Activated T-cell treated with anti-CD3 and anti-CD28 coated beads, Interleukin-2, amount 50 U/mL, for 24 hours (primary cell): ENCODE data around the gene TSTD2.

ENCODE experiments used
- DNase-seq: peaks from one replicate; pipeline ENCODE4 v3.0.0-alpha.2; 2020
- H3K27ac Mint-ChIP-seq: 2 replicates; pipeline ENCODE4 v1.8.0; 2020; ENCODE audit warnings: mild to moderate bottlenecking, mixed read lengths
- H3K27me3 Mint-ChIP-seq: 2 replicates; pipeline ENCODE4 v1.8.0; 2020; ENCODE audit warnings: mixed read lengths
- H3K36me3 Mint-ChIP-seq: 2 replicates; pipeline ENCODE4 v1.8.0; 2020; ENCODE audit warnings: low read depth, mixed read lengths
- H3K4me1 Mint-ChIP-seq: 2 replicates; pipeline ENCODE4 v1.8.0; 2020; ENCODE audit warnings: low read depth, mixed read lengths
- H3K4me3 Mint-ChIP-seq: 2 replicates; pipeline ENCODE4 v1.8.0; 2020; ENCODE audit warnings: mild to moderate bottlenecking, moderate library complexity, mixed read lengths
- H3K9me3 Mint-ChIP-seq: 2 replicates; pipeline ENCODE4 v1.8.0; 2020; ENCODE audit warnings: mixed read lengths

The TSTD2 gene

DNA sequence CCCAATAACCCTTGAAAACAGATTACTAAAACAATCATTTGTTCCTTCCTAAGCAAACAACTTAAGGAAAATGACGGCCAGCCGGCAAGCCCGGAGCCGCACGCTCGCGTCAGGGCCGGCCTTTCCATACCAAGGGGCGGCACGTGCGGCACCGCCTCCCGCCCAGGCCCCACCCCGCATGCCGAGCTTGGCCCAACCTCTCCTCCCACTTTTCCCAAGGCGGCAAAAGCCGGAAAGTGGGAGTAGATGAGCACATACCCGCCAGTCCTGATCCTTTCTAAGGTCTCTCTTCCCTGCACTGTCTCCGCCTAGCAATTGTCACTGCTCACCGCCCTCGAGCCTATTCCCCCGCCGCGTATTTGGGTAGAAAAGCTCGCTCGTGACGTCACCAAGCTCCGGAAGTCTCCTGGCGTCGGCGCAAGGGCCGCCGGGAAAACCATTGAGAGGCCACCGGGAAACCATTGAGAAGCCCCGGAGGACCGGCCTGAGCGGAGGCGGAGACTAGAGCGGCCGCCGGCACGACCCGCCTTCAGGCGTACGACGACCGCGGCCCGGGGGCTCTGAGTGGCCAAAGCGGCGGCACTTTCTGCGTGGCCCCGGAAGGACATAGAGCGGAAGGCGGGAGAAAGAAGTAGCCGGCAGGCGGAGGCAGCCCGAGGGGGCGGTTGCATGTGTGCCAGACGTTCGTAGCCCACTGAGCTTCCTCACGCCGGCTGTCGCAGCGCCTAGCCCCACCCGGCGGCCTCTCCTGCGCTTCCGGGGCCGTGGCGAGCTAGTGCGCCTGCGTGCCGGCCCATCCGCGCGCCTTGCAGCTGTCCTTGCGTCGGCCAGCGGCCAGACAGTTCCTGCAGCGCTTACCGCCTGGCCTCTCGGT is at the start of gene TSTD2, which contains the start of gene NCBP1:
TSS of gene TSTD2 (minus strand) at position 384 of the 874 bp plus-strand sequence. CDS start 5,806 bp downstream, outside the sequence.
TSS of gene NCBP1 (plus strand) at position 837 of the 874 bp plus-strand sequence. CDS start 61 bp downstream, outside the sequence.
- Mint-ChIP-seq H3K9me3 (no peaks in the 10 kb centered on the region), H3K4me1 (peaks cover 56% of the 10 kb centered on the region), H3K27ac (peak within 1 kb of the TSS; percentile 99), H3K27me3 (no peaks in the 10 kb centered on the region), H3K36me3 (peaks cover 55% of the 10 kb centered on the region), H3K4me3 (peak within 1 kb of the TSS; percentile 85)
- DNase-seq: peak; percentile 96

DNA sequence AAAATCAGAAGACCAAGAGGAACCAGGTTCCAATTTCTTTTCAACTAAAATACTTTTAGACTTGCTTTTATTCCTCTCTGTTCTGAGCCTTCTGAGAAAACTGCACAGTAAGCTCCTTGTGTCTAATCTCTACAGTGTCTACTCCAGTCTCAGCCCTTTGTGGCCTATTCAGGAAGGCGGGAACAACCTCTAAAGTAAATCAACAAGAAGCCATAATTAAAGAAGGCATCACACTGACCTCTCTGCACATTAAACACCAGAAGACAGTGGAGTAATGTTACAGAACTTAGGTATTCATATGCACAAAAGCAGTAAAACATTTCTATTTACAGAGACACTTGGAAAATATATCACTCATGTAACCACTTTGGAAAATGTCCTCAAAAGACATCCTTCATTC is 49.1 kb upstream of the TSTD2 start:
- no peak for DNase-seq
- Mint-ChIP-seq H3K4me3 (no peak overlapping the region), H3K27ac (peak overlapping the region; percentile 44)

DNA sequence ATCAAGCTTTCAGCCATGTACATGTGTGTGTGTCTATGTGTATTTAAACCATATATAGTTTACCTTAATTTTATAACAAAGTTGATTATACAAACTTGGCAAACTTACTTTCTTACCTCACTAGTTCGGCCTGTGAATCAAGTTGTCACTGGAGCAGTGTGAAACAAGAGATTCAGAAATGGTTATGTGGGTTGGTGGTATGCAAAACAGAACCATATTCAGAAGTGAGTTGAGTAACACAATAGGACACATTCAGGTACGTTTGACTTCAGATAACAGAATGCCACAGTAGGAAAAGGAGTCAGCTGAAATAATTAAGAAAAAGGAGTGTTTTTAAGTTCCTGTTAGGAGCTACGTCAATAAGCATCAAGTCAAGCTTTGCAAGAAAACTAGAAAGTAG is 42.5 kb upstream of the TSTD2 start:
- Mint-ChIP-seq H3K27ac (peak overlapping the region; percentile 23), H3K9me3 (no peaks in the 10 kb centered on the region), H3K4me1 (peaks cover 25% of the 10 kb centered on the region), H3K36me3 (peaks cover 94% of the 10 kb centered on the region), H3K4me3 (no peak overlapping the region), H3K27me3 (no peaks in the 10 kb centered on the region)
- DNase-seq: no peak

More for the DNA sequence above, 49.1 kb upstream of the TSTD2 start:
- no peaks in the 10 kb centered on the region for H3K9me3 Mint-ChIP-seq
- no peaks in the 10 kb centered on the region for H3K27me3 Mint-ChIP-seq
- peaks cover 86% of the 10 kb centered on the region for H3K36me3 Mint-ChIP-seq
- H3K4me1 Mint-ChIP-seq: peaks cover 16% of the 10 kb centered on the region

DNA sequence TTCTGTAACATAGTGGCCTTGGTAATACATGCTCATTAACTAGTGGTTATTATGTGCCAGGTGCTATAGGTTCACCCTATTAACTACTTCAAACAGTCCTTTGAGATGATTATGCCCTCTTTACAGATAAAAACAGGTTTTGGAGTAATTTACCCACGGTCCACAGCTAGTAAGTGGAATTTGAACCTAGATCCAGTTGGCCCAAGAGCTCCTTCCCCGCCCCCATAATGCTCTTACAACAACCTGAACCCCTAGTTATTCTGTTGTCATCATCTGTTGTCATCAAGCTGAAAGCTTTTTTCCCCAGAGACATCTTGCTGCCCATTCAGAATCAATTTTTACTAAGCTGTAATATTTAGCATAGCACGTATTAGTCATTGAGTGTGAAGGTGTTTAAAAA is 40.8 kb upstream of the TSTD2 start:
- H3K4me3 Mint-ChIP-seq: no peak overlapping the region
- no peak for DNase-seq
- H3K36me3 Mint-ChIP-seq: peaks cover 96% of the 10 kb centered on the region
- H3K9me3 Mint-ChIP-seq: no peaks in the 10 kb centered on the region
- peak overlapping the region; percentile 81 for H3K27ac Mint-ChIP-seq
- peaks cover 13% of the 10 kb centered on the region for H3K4me1 Mint-ChIP-seq
- no peaks in the 10 kb centered on the region for H3K27me3 Mint-ChIP-seq

DNA sequence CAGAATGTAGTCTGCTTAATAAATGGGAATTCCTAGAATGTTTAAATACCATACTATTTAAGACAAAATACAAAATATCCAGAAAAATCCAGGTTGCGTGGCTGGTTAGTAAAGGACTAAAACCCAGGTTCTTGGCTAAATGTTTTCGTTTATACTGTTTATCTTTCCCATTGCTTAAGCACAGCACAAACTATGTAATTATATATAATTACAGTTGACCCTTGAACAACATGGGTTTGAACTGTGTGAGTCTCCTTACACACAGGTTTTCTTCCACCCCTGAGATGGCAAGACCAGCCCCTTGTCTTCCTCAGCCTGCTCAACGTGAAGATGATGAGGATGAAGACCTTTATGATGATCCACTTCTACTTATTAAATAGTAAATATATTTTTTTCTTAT is 39.2 kb upstream of the TSTD2 start:
- H3K4me3 Mint-ChIP-seq: no peak overlapping the region
- peaks cover 23% of the 10 kb centered on the region for H3K4me1 Mint-ChIP-seq
- peaks cover 96% of the 10 kb centered on the region for H3K36me3 Mint-ChIP-seq
- H3K9me3 Mint-ChIP-seq: no peaks in the 10 kb centered on the region
- DNase-seq: no peak
- no peaks in the 10 kb centered on the region for H3K27me3 Mint-ChIP-seq
- no peak overlapping the region for H3K27ac Mint-ChIP-seq

DNA sequence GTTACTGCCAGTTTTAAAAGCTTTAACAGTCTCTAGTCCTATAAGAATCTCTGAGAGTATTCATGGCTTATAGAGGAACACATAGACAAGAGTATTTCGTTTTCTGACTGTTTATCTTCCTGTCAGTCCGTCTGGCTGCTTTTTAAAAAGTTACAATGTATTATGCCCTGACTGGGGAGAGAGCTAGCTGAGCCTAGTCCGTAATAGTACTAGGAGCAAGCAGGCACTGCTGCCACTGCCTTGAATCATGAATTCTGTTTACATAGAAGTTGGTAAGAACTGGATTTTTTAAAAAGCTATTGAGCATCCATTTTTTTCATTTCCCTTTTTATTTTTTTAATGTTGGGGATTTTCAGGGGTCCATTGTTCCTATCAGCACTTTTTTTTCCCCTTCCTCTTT is 37.4 kb upstream of the TSTD2 start:
- Mint-ChIP-seq H3K36me3 (peaks cover 97% of the 10 kb centered on the region), H3K4me1 (peaks cover 36% of the 10 kb centered on the region), H3K9me3 (no peaks in the 10 kb centered on the region), H3K27ac (peak overlapping the region; percentile 76), H3K4me3 (no peak overlapping the region), H3K27me3 (no peaks in the 10 kb centered on the region)
- no peak for DNase-seq

DNA sequence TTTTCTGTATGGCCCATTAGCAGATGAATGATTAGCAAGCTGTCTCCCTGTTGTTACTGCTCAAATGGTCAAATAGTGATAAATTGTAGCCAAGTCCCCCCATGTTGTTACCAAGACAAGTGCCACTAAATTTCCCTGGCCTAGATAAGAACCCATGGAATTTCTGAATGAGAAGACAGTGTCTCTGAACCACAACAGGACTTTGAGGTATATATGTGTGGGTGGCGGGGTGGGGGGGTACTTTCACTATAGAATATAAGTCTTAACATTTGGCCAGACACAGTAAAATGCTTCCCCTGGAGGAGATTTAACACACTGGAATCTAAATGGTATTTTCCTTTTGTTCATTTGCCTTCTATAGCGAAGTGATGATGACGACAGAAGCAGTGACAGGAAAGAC is 35.3 kb upstream of the TSTD2 start:
- DNase-seq: no peak
- Mint-ChIP-seq H3K27ac (peak overlapping the region; percentile 58), H3K4me3 (no peak overlapping the region), H3K9me3 (no peaks in the 10 kb centered on the region), H3K4me1 (peaks cover 46% of the 10 kb centered on the region), H3K27me3 (no peaks in the 10 kb centered on the region), H3K36me3 (peaks cover 96% of the 10 kb centered on the region)

DNA sequence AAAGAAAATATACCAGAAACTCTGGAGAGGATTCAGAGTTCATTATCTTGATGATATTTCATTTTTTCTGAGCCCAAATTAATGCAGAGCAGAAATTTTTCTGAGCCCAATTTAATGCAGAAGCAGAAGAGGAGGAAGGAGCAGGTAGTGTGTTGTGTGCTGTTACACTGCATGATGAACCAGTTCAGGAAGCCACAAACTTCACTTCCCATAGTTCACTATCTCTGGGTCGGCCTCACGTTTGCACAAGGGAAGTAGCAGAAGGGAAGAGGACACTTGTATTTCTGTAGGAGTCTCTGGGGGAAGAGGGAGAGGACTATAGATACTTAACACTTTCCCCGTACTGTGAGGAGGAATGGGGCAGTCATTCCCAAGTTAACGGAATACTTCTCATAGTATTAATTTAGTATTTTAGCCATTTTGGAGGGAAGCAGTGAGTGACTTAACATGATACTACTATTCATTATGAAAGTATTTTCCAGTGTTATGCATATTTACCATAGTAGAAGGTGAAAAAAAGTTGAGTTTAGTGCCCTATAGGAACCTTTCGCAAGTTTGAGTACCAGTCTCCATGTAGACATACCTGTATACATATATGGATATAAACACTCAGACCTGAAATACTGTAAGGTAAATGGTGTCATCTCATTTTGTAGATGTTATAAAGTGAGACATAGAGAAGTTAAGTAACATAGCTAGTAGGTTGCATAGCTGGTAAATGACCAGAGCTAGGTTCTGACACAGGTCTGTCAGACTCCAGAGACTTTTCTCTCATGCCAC is 33.9 kb upstream of the TSTD2 start:
- peaks cover 99% of the 10 kb centered on the region for H3K36me3 Mint-ChIP-seq
- no peak overlapping the region for H3K4me3 Mint-ChIP-seq
- H3K27me3 Mint-ChIP-seq: no peaks in the 10 kb centered on the region
- DNase-seq: no peak
- H3K27ac Mint-ChIP-seq: peak overlapping the region; percentile 85
- H3K9me3 Mint-ChIP-seq: no peaks in the 10 kb centered on the region
- H3K4me1 Mint-ChIP-seq: peaks cover 46% of the 10 kb centered on the region

DNA sequence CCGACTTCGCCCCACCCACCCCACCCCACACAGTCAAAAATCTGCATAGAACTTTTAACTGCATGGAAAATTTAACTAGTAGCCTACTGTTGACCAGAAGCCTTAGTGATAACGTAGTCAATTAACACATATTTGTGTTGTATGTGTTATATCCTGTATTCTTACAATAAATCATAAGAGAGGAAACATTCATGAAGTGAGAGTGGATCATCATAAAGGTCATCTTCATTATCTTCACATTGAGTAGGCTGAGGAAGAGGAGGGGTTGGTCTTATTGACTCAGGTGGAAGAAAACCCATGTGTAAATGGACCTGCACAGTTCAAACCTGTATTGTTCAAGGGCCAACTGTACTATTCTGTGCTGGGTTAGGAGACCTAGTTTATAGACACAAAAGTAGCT is 32.6 kb upstream of the TSTD2 start:
- peaks cover 46% of the 10 kb centered on the region for H3K4me1 Mint-ChIP-seq
- no peaks in the 10 kb centered on the region for H3K9me3 Mint-ChIP-seq
- no peaks in the 10 kb centered on the region for H3K27me3 Mint-ChIP-seq
- DNase-seq: no peak
- peak overlapping the region; percentile 85 for H3K27ac Mint-ChIP-seq
- peaks cover 98% of the 10 kb centered on the region for H3K36me3 Mint-ChIP-seq
- no peak overlapping the region for H3K4me3 Mint-ChIP-seq

DNA sequence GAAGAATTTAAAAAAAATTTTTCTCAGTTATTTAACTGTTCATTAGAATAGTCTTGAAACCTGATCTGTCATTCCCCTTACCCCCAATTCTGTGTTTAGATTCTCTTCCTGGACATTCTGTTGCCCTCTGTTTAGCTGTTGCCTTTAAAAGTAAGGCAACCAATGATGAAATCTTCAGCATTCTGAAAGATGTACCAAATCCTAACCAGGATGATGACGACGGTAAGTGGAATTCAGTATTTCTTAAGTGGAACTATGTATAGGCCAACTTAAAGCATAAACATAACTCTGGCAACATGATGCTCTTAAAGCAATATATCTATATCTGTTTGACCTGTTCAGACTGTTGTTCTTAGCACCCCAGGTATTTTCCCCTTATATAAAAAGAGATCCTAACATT is 27.7 kb upstream of the TSTD2 start:
- Mint-ChIP-seq H3K4me3 (no peak overlapping the region), H3K9me3 (no peaks in the 10 kb centered on the region), H3K27me3 (no peaks in the 10 kb centered on the region), H3K27ac (no peak overlapping the region), H3K4me1 (peaks cover 26% of the 10 kb centered on the region), H3K36me3 (peaks cover 98% of the 10 kb centered on the region)
- no peak for DNase-seq

DNA sequence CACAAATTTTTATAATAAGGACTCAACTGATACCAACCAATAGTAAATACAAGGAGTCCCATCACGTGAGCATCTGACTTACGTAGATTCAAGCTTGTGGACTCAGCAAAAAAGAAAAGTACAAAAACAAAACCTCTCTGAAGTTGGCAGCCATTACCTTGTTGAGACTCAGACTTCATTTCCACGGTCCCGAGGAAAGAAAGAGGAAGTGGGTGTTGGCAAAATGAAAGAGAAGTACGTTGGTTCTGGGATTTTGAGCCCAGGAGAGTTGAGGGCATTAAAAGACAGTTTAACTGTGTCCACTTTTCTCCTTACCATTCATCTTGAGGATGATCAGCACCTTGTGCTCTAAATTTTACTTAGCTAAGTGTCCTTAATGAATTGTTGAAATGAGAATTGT is 27.2 kb upstream of the TSTD2 start:
- no peak for DNase-seq
- peak overlapping the region; percentile 72 for H3K27ac Mint-ChIP-seq
- H3K27me3 Mint-ChIP-seq: no peaks in the 10 kb centered on the region
- no peaks in the 10 kb centered on the region for H3K9me3 Mint-ChIP-seq
- H3K4me1 Mint-ChIP-seq: peaks cover 22% of the 10 kb centered on the region
- H3K4me3 Mint-ChIP-seq: no peak overlapping the region
- H3K36me3 Mint-ChIP-seq: peaks cover 99% of the 10 kb centered on the region

DNA sequence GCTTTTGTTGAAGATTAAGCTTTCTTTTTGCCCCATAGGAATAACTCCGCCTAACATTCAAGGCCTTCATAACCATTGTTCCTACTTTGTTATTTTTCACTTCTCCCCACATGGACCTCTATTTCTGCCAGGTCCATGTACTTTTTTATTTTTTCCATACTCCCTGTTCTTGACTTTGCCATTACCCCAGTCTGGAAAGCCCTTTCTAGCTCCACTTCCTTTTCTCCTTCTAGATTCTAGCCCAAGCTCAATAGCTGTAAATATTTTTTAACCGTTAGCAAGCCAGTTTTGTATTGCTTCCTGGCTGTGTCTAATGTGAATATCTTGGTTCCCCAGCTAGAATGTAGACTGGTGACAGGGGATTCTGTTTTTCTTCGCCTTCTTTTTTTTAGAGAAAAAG is 26.6 kb upstream of the TSTD2 start:
- no peaks in the 10 kb centered on the region for H3K27me3 Mint-ChIP-seq
- no peaks in the 10 kb centered on the region for H3K9me3 Mint-ChIP-seq
- H3K4me3 Mint-ChIP-seq: no peak overlapping the region
- DNase-seq: no peak
- H3K36me3 Mint-ChIP-seq: peaks cover 99% of the 10 kb centered on the region
- peak overlapping the region; percentile 72 for H3K27ac Mint-ChIP-seq
- H3K4me1 Mint-ChIP-seq: peaks cover 16% of the 10 kb centered on the region

DNA sequence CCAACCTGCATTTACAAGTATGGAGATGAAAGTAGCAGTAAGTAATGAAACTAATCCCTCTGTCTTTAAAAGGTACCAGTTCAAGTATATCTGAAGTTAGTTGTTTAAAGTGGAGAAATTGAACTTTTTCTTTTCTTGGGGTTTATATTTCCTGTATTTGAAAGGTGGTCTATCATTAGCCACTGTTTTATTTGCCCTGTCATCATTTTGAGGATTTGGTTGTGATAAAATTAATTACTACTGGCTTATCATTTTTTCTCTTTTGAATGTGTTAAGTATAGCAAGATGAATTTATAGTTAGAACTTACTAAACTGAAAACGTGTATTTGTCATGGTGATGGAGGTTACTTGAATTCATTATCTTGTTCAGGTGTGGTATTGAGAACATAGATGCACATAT is 25.5 kb upstream of the TSTD2 start:
- H3K36me3 Mint-ChIP-seq: peaks cover 99% of the 10 kb centered on the region
- no peak for DNase-seq
- H3K4me1 Mint-ChIP-seq: peaks cover 9% of the 10 kb centered on the region
- H3K4me3 Mint-ChIP-seq: no peak overlapping the region
- peak overlapping the region; percentile 55 for H3K27ac Mint-ChIP-seq
- no peaks in the 10 kb centered on the region for H3K27me3 Mint-ChIP-seq
- H3K9me3 Mint-ChIP-seq: no peaks in the 10 kb centered on the region

DNA sequence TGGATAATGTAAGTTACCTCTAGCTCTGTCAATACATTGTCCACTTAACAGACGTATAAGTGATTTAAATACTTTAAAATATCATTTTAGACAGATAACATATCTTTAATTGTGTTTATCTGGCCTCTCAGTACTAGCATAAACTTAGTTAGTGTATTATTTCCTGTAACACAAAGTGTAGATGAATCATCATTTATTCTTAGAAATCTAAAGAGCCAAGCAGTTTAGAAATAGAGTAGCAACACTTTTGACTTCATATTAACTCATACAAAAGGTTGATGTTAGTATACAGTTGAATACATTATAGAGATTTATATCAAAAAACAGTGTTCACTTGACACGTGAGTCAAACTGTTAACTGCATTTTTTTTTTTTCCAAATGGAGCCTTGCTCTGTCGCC is 18.5 kb upstream of the TSTD2 start:
- Mint-ChIP-seq H3K27ac (peak overlapping the region; percentile 74), H3K27me3 (no peaks in the 10 kb centered on the region), H3K4me3 (no peak overlapping the region), H3K4me1 (peaks cover 17% of the 10 kb centered on the region), H3K36me3 (peaks cover 99% of the 10 kb centered on the region), H3K9me3 (no peaks in the 10 kb centered on the region)
- no peak for DNase-seq

DNA sequence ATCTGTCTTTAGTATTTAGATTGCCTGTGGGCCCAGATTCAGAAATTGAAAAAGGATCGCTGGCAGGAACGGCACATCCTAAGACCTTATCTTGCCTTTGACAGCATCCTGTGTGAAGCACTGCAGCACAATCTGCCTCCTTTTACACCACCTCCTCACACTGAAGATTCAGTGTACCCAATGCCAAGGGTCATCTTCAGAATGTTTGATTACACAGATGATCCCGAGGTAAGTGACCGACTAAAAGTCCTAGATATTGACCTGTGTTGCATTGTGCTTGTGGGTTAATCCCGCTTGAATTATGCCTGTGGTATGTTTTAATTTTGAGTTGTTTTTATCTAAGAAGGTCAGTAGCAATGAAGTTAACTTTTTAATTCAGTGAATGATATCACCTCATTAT is 14.8 kb upstream of the TSTD2 start:
- peaks cover 95% of the 10 kb centered on the region for H3K36me3 Mint-ChIP-seq
- H3K9me3 Mint-ChIP-seq: no peaks in the 10 kb centered on the region
- H3K4me1 Mint-ChIP-seq: peaks cover 17% of the 10 kb centered on the region
- H3K27ac Mint-ChIP-seq: peak overlapping the region; percentile 2
- no peak overlapping the region for H3K4me3 Mint-ChIP-seq
- H3K27me3 Mint-ChIP-seq: no peaks in the 10 kb centered on the region
- DNase-seq: no peak
